H9 (cell line): ENCODE results near the gene ABLIM1. TPM values are rescaled to one million over a fixed set of nuclear protein-coding genes. Genes with fewer than 3 reads are reported as not detected.

ENCODE experiments used
- DNase-seq: peaks from one replicate; pipeline ENCODE4 v3.0.0-alpha.2; 2017
- H2AFZ ChIP-seq: one replicate; pipeline ENCODE4 v1.6.1; 2013; ENCODE audit warnings: mild to moderate bottlenecking, low read length, control low read depth, moderate library complexity
- H2AK5ac ChIP-seq: 2 replicates; pipeline ENCODE4 v1.6.1; 2013; ENCODE audit warnings: low read length, control low read depth, mixed read lengths; ENCODE audit not compliant: insufficient read length
- H2BK120ac ChIP-seq: one replicate; pipeline ENCODE4 v1.6.1; 2013; ENCODE audit warnings: low read depth, mild to moderate bottlenecking, low read length, control low read depth, inconsistent platforms; ENCODE audit not compliant: poor library complexity, severe bottlenecking
- H2BK12ac ChIP-seq: 2 replicates; pipeline ENCODE4 v1.6.1; 2013; ENCODE audit warnings: low read length, control low read depth, mixed read lengths, low read depth; ENCODE audit not compliant: insufficient read length
- H2BK15ac ChIP-seq: 2 replicates; pipeline ENCODE4 v1.6.1; 2013; ENCODE audit warnings: low read depth, low read length, control low read depth
- H2BK20ac ChIP-seq: one replicate; pipeline ENCODE4 v1.6.1; 2013; ENCODE audit warnings: low read depth, mild to moderate bottlenecking, low read length, control low read depth, inconsistent platforms; ENCODE audit not compliant: poor library complexity, severe bottlenecking
- H2BK5ac ChIP-seq: 2 replicates; pipeline ENCODE4 v1.6.1; 2013; ENCODE audit warnings: low read length, control low read depth, mixed read lengths; ENCODE audit not compliant: insufficient read length
- H3K14ac ChIP-seq: 2 replicates; pipeline ENCODE4 v1.6.1; 2013; ENCODE audit warnings: low read length, control low read depth; ENCODE audit not compliant: insufficient read depth
- H3K18ac ChIP-seq: 2 replicates; pipeline ENCODE4 v1.6.1; 2013; ENCODE audit warnings: low read depth, mild to moderate bottlenecking, mixed read lengths, low read length, control low read depth; ENCODE audit not compliant: insufficient read length
- H3K23ac ChIP-seq: 2 replicates; pipeline ENCODE4 v1.6.1; 2013; ENCODE audit warnings: low read length, control low read depth, mixed read lengths, low read depth; ENCODE audit not compliant: insufficient read length
- H3K23me2 ChIP-seq: 2 replicates; pipeline ENCODE4 v1.6.1; 2013; ENCODE audit warnings: low read depth, mild to moderate bottlenecking, mixed read lengths, low read length, control low read depth; ENCODE audit not compliant: insufficient read length, poor library complexity, severe bottlenecking
- H3K27ac ChIP-seq: 2 replicates; pipeline ENCODE4 v1.5.1; 2013; ENCODE audit warnings: low read length, control low read depth, mixed read lengths, low read depth; ENCODE audit not compliant: insufficient read length
- H3K27me3 ChIP-seq: 2 replicates; pipeline ENCODE4 v1.6.1; 2013; ENCODE audit warnings: low read length, control low read depth, inconsistent platforms; ENCODE audit not compliant: insufficient read depth
- H3K4ac ChIP-seq: 2 replicates; pipeline ENCODE4 v1.6.1; 2013; ENCODE audit warnings: low read depth, mild to moderate bottlenecking, control low read depth, inconsistent platforms, low read length, moderate library complexity
- H3K4me1 ChIP-seq: 2 replicates; pipeline ENCODE4 v1.6.1; 2013; ENCODE audit warnings: low read length, control low read depth, inconsistent platforms; ENCODE audit not compliant: insufficient read depth
- H3K4me2 ChIP-seq: 2 replicates; pipeline ENCODE4 v1.6.1; 2013; ENCODE audit warnings: low read length, control low read depth, mixed read lengths; ENCODE audit not compliant: insufficient read length, insufficient read depth
- H3K56ac ChIP-seq: 2 replicates; pipeline ENCODE4 v1.6.1; 2013; ENCODE audit warnings: low read depth, mild to moderate bottlenecking, mixed read lengths, low read length, control low read depth; ENCODE audit not compliant: insufficient read length
- H3K79me1 ChIP-seq: 2 replicates; pipeline ENCODE4 v1.6.1; 2013; ENCODE audit warnings: low read depth, mild to moderate bottlenecking, moderate library complexity, low read length, control low read depth, inconsistent platforms; ENCODE audit not compliant: insufficient read depth, poor library complexity, severe bottlenecking
- H3K79me2 ChIP-seq: 2 replicates; pipeline ENCODE4 v1.6.1; 2013; ENCODE audit warnings: low read length, control low read depth, inconsistent platforms; ENCODE audit not compliant: insufficient read depth
- H3K9ac ChIP-seq: 2 replicates; pipeline ENCODE4 v1.6.1; 2013; ENCODE audit warnings: low read length, control low read depth, mixed read lengths; ENCODE audit not compliant: insufficient read length; ENCODE audit errors: extremely low read depth
- H3K9me3 ChIP-seq: one replicate; pipeline ENCODE4 v1.6.1; 2013; ENCODE audit warnings: low read depth, low read length, inconsistent platforms; ENCODE audit not compliant: control insufficient read depth
- H3T11ph ChIP-seq: one replicate; pipeline ENCODE4 v1.6.1; 2013; ENCODE audit warnings: mild to moderate bottlenecking, low read length, control low read depth, inconsistent platforms
- H4K20me1 ChIP-seq: one replicate; pipeline ENCODE4 v1.6.1; 2013; ENCODE audit not compliant: control insufficient read depth, insufficient read length, insufficient read depth
- H4K5ac ChIP-seq: 2 replicates; pipeline ENCODE4 v1.6.1; 2013; ENCODE audit warnings: low read depth, mild to moderate bottlenecking, mixed read lengths, low read length, control low read depth; ENCODE audit not compliant: insufficient read length
- H4K8ac ChIP-seq: replicated peaks from 2 replicates; pipeline ENCODE4 v1.6.1; 2013; ENCODE audit warnings: low read length, control low read depth, mixed read lengths, low read depth; ENCODE audit not compliant: insufficient read length
- H4K91ac ChIP-seq: 2 replicates; pipeline ENCODE4 v1.6.1; 2013; ENCODE audit warnings: low read depth, mild to moderate bottlenecking, moderate library complexity, mixed read lengths, low read length, control low read depth; ENCODE audit not compliant: insufficient read length
- H3K27ac Mint-ChIP-seq, 3 experiments: 2 replicates in 2 of 3; 3 replicates in 1 of 3; pipeline ENCODE4 v1.8.0; 2020 to 2021; ENCODE audit warnings: mixed read lengths in 3 of 3, mild to moderate bottlenecking in 1 of 3, moderate library complexity in 1 of 3
- H3K27me3 Mint-ChIP-seq: 2 replicates; pipeline ENCODE4 v1.8.0; 2021; ENCODE audit warnings: low read depth, mild to moderate bottlenecking, moderate library complexity, mixed read lengths
- H3K36me3 Mint-ChIP-seq, 3 experiments: 2 replicates in 2 of 3; 3 replicates in 1 of 3; pipeline ENCODE4 v1.8.0; 2020 to 2021; ENCODE audit warnings: low read depth in 3 of 3, mixed read lengths in 3 of 3; ENCODE audit not compliant: insufficient read depth in 1 of 3
- H3K4me1 Mint-ChIP-seq, 2 experiments: 2 replicates each; pipeline ENCODE4 v1.8.0; 2020; ENCODE audit warnings: mixed read lengths in 2 of 2
- H3K4me3 Mint-ChIP-seq, 2 experiments: 2 replicates in 1 of 2; 3 replicates in 1 of 2; pipeline ENCODE4 v1.8.0; 2020 to 2021; ENCODE audit warnings: mild to moderate bottlenecking in 2 of 2, mixed read lengths in 2 of 2, moderate library complexity in 1 of 2
- H3K9me3 Mint-ChIP-seq, 2 experiments: 2 replicates in 1 of 2; 3 replicates in 1 of 2; pipeline ENCODE4 v1.8.0; 2020; ENCODE audit warnings: mild to moderate bottlenecking in 2 of 2, mixed read lengths in 2 of 2, moderate library complexity in 1 of 2
- WGBS: extraction: QIAGEN DNeasy Blood & Tissue Kit; methylation state at CpG from one replicate; pipeline ENCODE4 v1.1.7; 2013; ENCODE audit warnings: missing lambda C conversion rate, low lambda C conversion rate, mixed read lengths; ENCODE audit not compliant: insufficient read length; ENCODE audit errors: extremely low coverage; 5-methylcytosine and 5-hydroxymethylcytosine counted together
- total RNA-seq: library from RNA; stranded (reverse); gene quantifications from 2 replicates; pipeline ENCODE4 v1.2.1, GENCODE V29; 2021
- TF ChIP-seq, protein P1 (sequence below): fragments of 200-600 bp; sonication (generic); conservative IDR thresholded peaks from 3 replicates; pipeline ENCODE4 v1.8.0; 2021; ENCODE audit warnings: antibody characterized with exemption, mild to moderate bottlenecking

ABLIM1 gene
- total RNA-seq, 1 experiment from 2014 or later: 32.1 TPM

DNA sequence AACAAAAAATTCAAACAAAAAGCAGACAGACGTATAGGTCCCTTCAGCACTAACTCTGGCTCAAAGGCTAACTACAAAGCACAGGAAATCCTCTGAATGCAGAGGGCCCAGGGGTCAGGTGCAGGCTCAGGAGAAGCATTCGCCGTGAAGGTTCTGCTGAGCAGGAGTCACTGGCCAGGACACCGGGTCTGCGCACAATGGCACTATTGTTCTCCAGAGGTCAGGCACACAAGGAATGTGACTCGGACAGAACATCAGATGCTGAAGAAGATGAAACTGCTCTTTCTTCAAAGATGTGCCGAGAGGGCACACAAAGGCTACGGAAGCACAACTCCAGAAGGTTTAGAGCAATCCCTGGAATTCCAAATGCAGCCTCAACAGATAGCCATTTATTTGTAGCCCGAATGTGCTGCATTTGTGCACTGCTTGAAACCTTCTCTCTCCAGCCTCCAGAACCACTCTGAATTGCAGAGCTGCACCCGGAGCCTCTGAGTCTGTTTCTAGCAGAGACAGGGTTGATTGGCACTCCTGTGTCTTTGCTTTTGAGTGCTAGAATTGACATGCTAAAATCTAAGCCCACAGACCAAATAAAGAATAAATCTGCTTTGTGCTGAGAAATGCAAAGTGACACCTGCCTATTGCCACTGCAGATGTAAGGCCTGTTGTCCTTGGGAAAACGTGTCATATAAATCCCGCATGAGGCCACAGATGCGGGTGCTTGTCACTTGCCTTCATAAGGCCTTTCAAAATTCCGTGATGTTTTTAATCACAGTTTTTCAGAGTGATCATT lies 168.4 kb downstream of the ABLIM1 start:
- Histone ChIP-seq H3T11ph (no peak overlapping the region), H3K18ac (no peak overlapping the region), H2BK5ac (no peak overlapping the region), H3K9ac (no peak overlapping the region), H3K27me3 (no peaks in the 10 kb centered on the region), H3K27ac (no peak overlapping the region), H2BK12ac (no peak overlapping the region), H3K14ac (no peak overlapping the region), H3K4me1 (peaks cover 6% of the 10 kb centered on the region), H3K4ac (no peak overlapping the region), H2AFZ (no peak overlapping the region), H3K79me2 (no peaks in the 10 kb centered on the region), H3K9me3 (no peaks in the 10 kb centered on the region), H3K79me1 (no peaks in the 10 kb centered on the region), H4K91ac (no peak overlapping the region), H4K8ac (no peak overlapping the region), H4K5ac (no peak overlapping the region), H4K20me1 (no peaks in the 10 kb centered on the region), H3K56ac (no peak overlapping the region), H2BK20ac (no peak overlapping the region), H2BK120ac (no peak overlapping the region), H2BK15ac (no peak overlapping the region), H3K4me2 (no peak overlapping the region), H2AK5ac (no peak overlapping the region), H3K23ac (no peak overlapping the region), H3K23me2 (no peaks in the 10 kb centered on the region)
- WGBS: no CpG with 5 or more reads among the region's 14 CpGs
- Mint-ChIP-seq H3K27ac (peak overlapping the region; percentile 5 to 55 (median 17); a peak in 4 of 7 replicates), H3K4me3 (peak overlapping the region in 1 of 2 experiments; percentile 35; a peak in 2 of 5 replicates), H3K4me1 (peaks cover 32 to 46% of the 10 kb centered on the region in 2 experiments), H3K9me3 (peaks cover 0 to 3% of the 10 kb centered on the region in 2 experiments; a peak in 1 of 5 replicates), H3K27me3 (no peaks in the 10 kb centered on the region), H3K36me3 (peaks cover 13 to 18% (median 17%) of the 10 kb centered on the region in 3 experiments)
- DNase-seq: peak; percentile 75
- TF ChIP-seq, protein P1, sequence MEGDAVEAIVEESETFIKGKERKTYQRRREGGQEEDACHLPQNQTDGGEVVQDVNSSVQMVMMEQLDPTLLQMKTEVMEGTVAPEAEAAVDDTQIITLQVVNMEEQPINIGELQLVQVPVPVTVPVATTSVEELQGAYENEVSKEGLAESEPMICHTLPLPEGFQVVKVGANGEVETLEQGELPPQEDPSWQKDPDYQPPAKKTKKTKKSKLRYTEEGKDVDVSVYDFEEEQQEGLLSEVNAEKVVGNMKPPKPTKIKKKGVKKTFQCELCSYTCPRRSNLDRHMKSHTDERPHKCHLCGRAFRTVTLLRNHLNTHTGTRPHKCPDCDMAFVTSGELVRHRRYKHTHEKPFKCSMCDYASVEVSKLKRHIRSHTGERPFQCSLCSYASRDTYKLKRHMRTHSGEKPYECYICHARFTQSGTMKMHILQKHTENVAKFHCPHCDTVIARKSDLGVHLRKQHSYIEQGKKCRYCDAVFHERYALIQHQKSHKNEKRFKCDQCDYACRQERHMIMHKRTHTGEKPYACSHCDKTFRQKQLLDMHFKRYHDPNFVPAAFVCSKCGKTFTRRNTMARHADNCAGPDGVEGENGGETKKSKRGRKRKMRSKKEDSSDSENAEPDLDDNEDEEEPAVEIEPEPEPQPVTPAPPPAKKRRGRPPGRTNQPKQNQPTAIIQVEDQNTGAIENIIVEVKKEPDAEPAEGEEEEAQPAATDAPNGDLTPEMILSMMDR: no peak
